H1 (cell line): Measurements from ENCODE around the gene RPL37. TPM values are rescaled to one million over a fixed set of nuclear protein-coding genes. Genes with fewer than 3 reads are reported as not detected.

Experiments used
- CTCF ChIA-PET: fragments of 300-600 bp; sonication (Branson Sonifier 250); formaldehyde crosslinking; loops from one replicate; lab custom pipeline; 2021; ENCODE audit not compliant: partially characterized antibody; lab: Charles Lee
- POLR2A ChIA-PET: fragments of 300-600 bp; sonication (Branson Sonifier 250); formaldehyde crosslinking; loops from one replicate; lab custom pipeline; 2021; ENCODE audit warnings: inconsistent platforms; ENCODE audit not compliant: partially characterized antibody; lab: Charles Lee
- DNase-seq, 2 experiments: peaks; one replicate each; pipeline versions ENCODE4 v3.0.0 to v3.0.0-alpha.2; 2010 to 2022; ENCODE audit warnings: low spot score in 2 of 2, low read depth in 1 of 2, mixed read lengths in 1 of 2
- FAIRE-seq: peaks from 2 replicates; lab custom pipeline; 2011; peaks lifted over from hg19 to GRCh38; lab: Jason Lieb, UNC
- H2AFZ ChIP-seq: 2 replicates; pipeline ENCODE4 v1.8.1; 2012; ENCODE audit warnings: low read length, inconsistent platforms
- H2AK5ac ChIP-seq: 2 replicates; pipeline ENCODE4 v1.6.1; 2013; ENCODE audit warnings: low read depth, low read length
- H2BK120ac ChIP-seq: replicated peaks from 2 replicates; pipeline ENCODE3; 2013; ENCODE audit warnings: low read depth, low read length, inconsistent platforms
- H2BK12ac ChIP-seq: 2 replicates; pipeline ENCODE4 v1.6.1; 2013; ENCODE audit warnings: low read depth, low read length
- H2BK15ac ChIP-seq: 2 replicates; pipeline ENCODE4 v1.6.1; 2013; ENCODE audit warnings: low read length
- H2BK20ac ChIP-seq: 2 replicates; pipeline ENCODE4 v1.6.1; 2013; ENCODE audit warnings: low read length
- H2BK5ac ChIP-seq: 2 replicates; pipeline ENCODE4 v1.6.1; 2013; ENCODE audit warnings: low read depth, low read length
- H3K14ac ChIP-seq: 2 replicates; pipeline ENCODE4 v1.6.1; 2013; ENCODE audit warnings: inconsistent platforms; ENCODE audit not compliant: insufficient read length
- H3K18ac ChIP-seq: 2 replicates; pipeline ENCODE4 v1.6.1; 2013; ENCODE audit warnings: low read length; ENCODE audit errors: extremely low read depth
- H3K23ac ChIP-seq: 2 replicates; pipeline ENCODE4 v1.6.1; 2013; ENCODE audit warnings: inconsistent platforms; ENCODE audit not compliant: insufficient read length
- H3K23me2 ChIP-seq: 2 replicates; pipeline ENCODE4 v1.6.1; 2013; ENCODE audit warnings: low read depth, low read length
- H3K27ac ChIP-seq: 2 replicates; pipeline ENCODE4 v1.6.1; 2011; ENCODE audit warnings: low read depth, low read length, inconsistent platforms
- H3K27me3 ChIP-seq, 4 experiments: replicated peaks in 1 of 4; 1 replicate in 1 of 4; 2 replicates in 3 of 4; pipeline versions ENCODE4 v1.6.1 to v1.8.1; 2011 to 2013; ENCODE audit warnings: low read length in 3 of 4, mild to moderate bottlenecking in 3 of 4, inconsistent platforms in 2 of 4, mixed read lengths in 2 of 4, moderate library complexity in 1 of 4; ENCODE audit not compliant: control insufficient read depth in 3 of 4, insufficient read depth in 3 of 4; ENCODE audit errors: extremely low read depth in 1 of 4
- H3K36me3 ChIP-seq, 4 experiments: 2 replicates each; pipeline versions ENCODE4 v1.6.1 to v1.8.1; 2011 to 2013; ENCODE audit warnings: mild to moderate bottlenecking in 4 of 4, low read length in 3 of 4, moderate library complexity in 2 of 4, control low read depth in 1 of 4, inconsistent platforms in 1 of 4; ENCODE audit not compliant: insufficient read depth in 4 of 4, control insufficient read depth in 2 of 4
- H3K4ac ChIP-seq: replicated peaks from 2 replicates; pipeline ENCODE3; 2013; ENCODE audit warnings: low read length, low read depth, mixed read lengths, inconsistent platforms; ENCODE audit not compliant: insufficient read length
- H3K4me1 ChIP-seq, 4 experiments: replicated peaks in 1 of 4; 1 replicate in 1 of 4; 2 replicates in 3 of 4; pipeline versions ENCODE4 v1.6.1 to v1.8.1; 2011 to 2013; ENCODE audit warnings: low read length in 3 of 4, inconsistent platforms in 2 of 4, mixed read lengths in 1 of 4; ENCODE audit not compliant: insufficient read depth in 4 of 4, control insufficient read depth in 3 of 4
- H3K4me2 ChIP-seq, 2 experiments: 2 replicates each; pipeline versions ENCODE4 v1.6.1 to v1.8.1; 2011 to 2013; ENCODE audit warnings: low read depth in 2 of 2, low read length in 2 of 2, control low read depth in 1 of 2, inconsistent platforms in 1 of 2, mild to moderate bottlenecking in 1 of 2; ENCODE audit not compliant: insufficient read depth in 1 of 2
- H3K4me3 ChIP-seq, 4 experiments: fragments of 200-600, 300-600 bp in 1 of 4; sonication (generic), shearing (Covaris generic), sonication (Bioruptor Twin) in 1 of 4; 2 replicates each; pipeline versions ENCODE4 v1.5.1 to v1.8.1; 2011 to 2016; ENCODE audit warnings: low read length in 4 of 4, low read depth in 3 of 4, control low read depth in 2 of 4, inconsistent platforms in 2 of 4, mild to moderate bottlenecking in 2 of 4, mixed read lengths in 1 of 4, moderate library complexity in 1 of 4; ENCODE audit not compliant: insufficient read depth in 2 of 4; ENCODE audit errors: extremely low read depth in 1 of 4
- H3K56ac ChIP-seq: replicated peaks from 2 replicates; pipeline ENCODE3; 2013; ENCODE audit warnings: low read depth, mild to moderate bottlenecking, mixed read lengths, low read length, inconsistent platforms; ENCODE audit not compliant: insufficient read length
- H3K79me1 ChIP-seq: 2 replicates; pipeline ENCODE4 v1.6.1; 2013; ENCODE audit warnings: low read depth, low read length, control low read depth
- H3K79me2 ChIP-seq, 2 experiments: 2 replicates each; pipeline versions ENCODE4 v1.6.1 to v1.8.1; 2012 to 2013; ENCODE audit warnings: low read length in 2 of 2, mild to moderate bottlenecking in 2 of 2, inconsistent platforms in 1 of 2; ENCODE audit not compliant: insufficient read depth in 2 of 2, control insufficient read depth in 1 of 2
- H3K9ac ChIP-seq, 4 experiments: replicated peaks in 1 of 4; 1 replicate in 1 of 4; 2 replicates in 3 of 4; pipeline versions ENCODE4 v1.6.1 to v1.8.1; 2011 to 2013; ENCODE audit warnings: low read depth in 3 of 4, low read length in 3 of 4, control low read depth in 2 of 4, mild to moderate bottlenecking in 2 of 4, moderate library complexity in 2 of 4, inconsistent platforms in 1 of 4; ENCODE audit errors: extremely low read depth in 1 of 4
- H3K9me3 ChIP-seq, 2 experiments: 2 replicates each; pipeline versions ENCODE4 v1.6.1 to v1.8.1; 2012 to 2013; ENCODE audit warnings: mild to moderate bottlenecking in 2 of 2, moderate library complexity in 2 of 2, control low read depth in 1 of 2, inconsistent platforms in 1 of 2, low read depth in 1 of 2, low read length in 1 of 2, mixed read lengths in 1 of 2; ENCODE audit not compliant: insufficient read depth in 2 of 2
- H4K20me1 ChIP-seq, 2 experiments: replicated peaks in 1 of 2; 2 replicates each; pipeline versions ENCODE3 to v1.8.1; 2011 to 2013; ENCODE audit warnings: inconsistent platforms in 2 of 2, low read length in 2 of 2, mild to moderate bottlenecking in 1 of 2; ENCODE audit not compliant: insufficient read depth in 2 of 2, control insufficient read depth in 1 of 2
- H4K5ac ChIP-seq: 2 replicates; pipeline ENCODE4 v1.6.1; 2013; ENCODE audit warnings: low read length, low read depth, mixed read lengths, inconsistent platforms; ENCODE audit not compliant: insufficient read length
- H4K8ac ChIP-seq: 2 replicates; pipeline ENCODE4 v1.8.0; 2013; ENCODE audit warnings: mild to moderate bottlenecking, moderate library complexity, low read length, inconsistent platforms; ENCODE audit not compliant: insufficient read depth; ENCODE audit errors: extremely low read depth
- H4K91ac ChIP-seq: replicated peaks from 2 replicates; pipeline ENCODE3; 2013; ENCODE audit warnings: low read length, mixed read lengths, inconsistent platforms; ENCODE audit not compliant: insufficient read length
- CREB1 ChIP-seq: IDR thresholded peaks from 2 replicates; pipeline ENCODE4 v1.6.1; 2012; ENCODE audit warnings: inconsistent platforms
- CTCF ChIP-seq, 3 experiments: IDR thresholded peaks; 1 replicate in 2 of 3; 2 replicates in 1 of 3; pipeline versions ENCODE4 v1.5.1 to v1.6.1; 2011; ENCODE audit warnings: low read length in 3 of 3, mild to moderate bottlenecking in 3 of 3, inconsistent platforms in 2 of 3, low read depth in 1 of 3, moderate library complexity in 1 of 3; ENCODE audit not compliant: insufficient read depth in 1 of 3; ENCODE audit errors: control extremely low read depth in 1 of 3
- RAD21 ChIP-seq, 2 experiments: IDR thresholded peaks in 1 of 2; conservative IDR thresholded peaks in 1 of 2; 2 replicates each; pipeline ENCODE4 v1.6.1; 2011; ENCODE audit warnings: low read depth in 2 of 2, low read length in 2 of 2, improper control_type of control experiment in 1 of 2, inconsistent platforms in 1 of 2, mild to moderate bottlenecking in 1 of 2, moderate library complexity in 1 of 2
- WGBS, 2 experiments: shearing (Covaris generic) in 1 of 2; methylation state at CpG; one replicate each; pipeline versions ENCODE4 v1.1.6 to v1.1.7; 2013 to 2015; ENCODE audit warnings: low lambda C conversion rate in 2 of 2, mixed read lengths in 2 of 2, inconsistent platforms in 1 of 2, low coverage in 1 of 2, missing lambda C conversion rate in 1 of 2; ENCODE audit not compliant: insufficient replicate concordance in 2 of 2, insufficient coverage in 1 of 2, insufficient read length in 1 of 2; ENCODE audit errors: extremely low coverage in 1 of 2, missing lambda C conversion rate in 1 of 2; 5-methylcytosine and 5-hydroxymethylcytosine counted together
- polyA plus RNA-seq, 7 experiments: library from polyadenylated mRNA; depleted of rRNA in 3 of 7; stranded (reverse) in 5 of 7; unstranded in 2 of 7; fragments of >200 nt in 5 of 7; fragments of 200-250 nt in 2 of 7; gene quantifications; 1 replicate in 5 of 7; 2 replicates in 1 of 7; 4 replicates in 1 of 7; pipeline versions ENCODE4 v1.2.1 to v1.2.3, GENCODE V29; 2011 to 2013; ENCODE audit warnings: missing spikeins in 2 of 7, mixed read lengths in 2 of 7
- total RNA-seq: library from RNA; stranded (reverse); fragmentation: NEBNext Ultra II Directional; extraction: Animal tissue kit (Norgen Biotek cat#: 25700); gene quantifications from 2 replicates; pipeline ENCODE4 v1.2.1, GENCODE V29; 2021

Gene RPL37
- total and polyA plus RNA-seq, 2 of the 8 experiments (the other 6 are each of a cell fraction or from before 2014, with no cell fraction given), result 467 to 1,534 TPM

- Histone ChIP-seq H3K4me2 (no peak overlapping the region), H3K18ac (no peak overlapping the region), H3K36me3 (no peaks in the 10 kb centered on the region), H2BK20ac (no peak overlapping the region), H3K9me3 (peaks cover 9 to 14% of the 10 kb centered on the region in 2 experiments; a peak in 2 of 4 replicates), H3K79me1 (no peaks in the 10 kb centered on the region), H3K23ac (no peak overlapping the region), H4K8ac (no peak overlapping the region), H3K4me3 (no peak overlapping the region), H2BK120ac (no peak overlapping the region), H3K23me2 (no peaks in the 10 kb centered on the region), H2AK5ac (no peak overlapping the region), H2BK15ac (no peak overlapping the region), H2BK12ac (no peak overlapping the region), H4K5ac (no peak overlapping the region), H3K27ac (no peak overlapping the region), H3K9ac (no peak overlapping the region), H2BK5ac (no peak overlapping the region), H3K56ac (no peak overlapping the region), H3K14ac (no peak overlapping the region), H3K4ac (no peak overlapping the region), H3K4me1 (no peaks in the 10 kb centered on the region), H3K79me2 (no peaks in the 10 kb centered on the region), H2AFZ (peak overlapping the region; percentile 10; the same call in 1 of the 2 replicates), H4K91ac (no peak overlapping the region), H3K27me3 (no peaks in the 10 kb centered on the region), H4K20me1 (no peaks in the 10 kb centered on the region)
- ChIA-PET POLR2A (interaction anchor here (1.0 to 2.0 kb wide), 2 partner anchors 44 to 49 kb away, joined by 4 to 7 read pairs; partner anchors contain the start of gene RPL37), CTCF (interaction anchor here (0.5 to 1.9 kb wide), 18 partner anchors 8 to 1302 kb away, joined by 3 to 10 read pairs (median 3); partner anchors contain the start of gene CARD6)
- FAIRE-seq, result no peak
- WGBS, 2 experiments, result 58 to 100% methylated on average over 1 to 10 of the region's 10 CpGs
- TF ChIP-seq RAD21 (IDR thresholded peaks at IDR 0.05 in 1 of 2, conservative IDR thresholded peaks at IDR 0.05 in 1 of 2; ENCODE audit: low read depth in 2 of 2, low read length in 2 of 2), result peak in 1 of 2 experiments; percentile 48; a peak in 3 of 4 replicates
- peak in 2 of 3 experiments; percentile 2 to 16; a peak in 2 of 4 replicates for TF ChIP-seq CTCF (IDR thresholded peaks at IDR 0.05; ENCODE audit: control extremely low read depth in 1 of 3, insufficient read depth in 1 of 3, low read depth in 1 of 3, low read length in 3 of 3)
- no peak for TF ChIP-seq CREB1
- no peak for DNase-seq
Observed at GRCh38 chr5:40879163-40879942, 44.3 kb upstream of the RPL37 start.
